NCI-H1105 (cell line): Measurements from ENCODE around the gene NAGS.
"Not testable (repeated sequence)": the region's sequence is repeated elsewhere in the genome, so short reads cannot be mapped to it uniquely, and the experiment has no call there.

Experiments used
- DNase-seq: peaks from one replicate; lab custom pipeline; 2025; lab: John Stamatoyannopoulos, UW

NAGS gene, protein sequence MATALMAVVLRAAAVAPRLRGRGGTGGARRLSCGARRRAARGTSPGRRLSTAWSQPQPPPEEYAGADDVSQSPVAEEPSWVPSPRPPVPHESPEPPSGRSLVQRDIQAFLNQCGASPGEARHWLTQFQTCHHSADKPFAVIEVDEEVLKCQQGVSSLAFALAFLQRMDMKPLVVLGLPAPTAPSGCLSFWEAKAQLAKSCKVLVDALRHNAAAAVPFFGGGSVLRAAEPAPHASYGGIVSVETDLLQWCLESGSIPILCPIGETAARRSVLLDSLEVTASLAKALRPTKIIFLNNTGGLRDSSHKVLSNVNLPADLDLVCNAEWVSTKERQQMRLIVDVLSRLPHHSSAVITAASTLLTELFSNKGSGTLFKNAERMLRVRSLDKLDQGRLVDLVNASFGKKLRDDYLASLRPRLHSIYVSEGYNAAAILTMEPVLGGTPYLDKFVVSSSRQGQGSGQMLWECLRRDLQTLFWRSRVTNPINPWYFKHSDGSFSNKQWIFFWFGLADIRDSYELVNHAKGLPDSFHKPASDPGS

GRCh38 chr17:44004077-44004760 is at the start of gene NAGS:
Gene NAGS, plus strand, starts transcription at chr17:44004622. Its CDS starts 42 bp downstream, at chr17:44004664.
- DNase-seq: no peak

- DNase-seq: no peak
Observed at GRCh38 chr17:43956222-43956621, 48.2 kb upstream of the NAGS start.

DNA sequence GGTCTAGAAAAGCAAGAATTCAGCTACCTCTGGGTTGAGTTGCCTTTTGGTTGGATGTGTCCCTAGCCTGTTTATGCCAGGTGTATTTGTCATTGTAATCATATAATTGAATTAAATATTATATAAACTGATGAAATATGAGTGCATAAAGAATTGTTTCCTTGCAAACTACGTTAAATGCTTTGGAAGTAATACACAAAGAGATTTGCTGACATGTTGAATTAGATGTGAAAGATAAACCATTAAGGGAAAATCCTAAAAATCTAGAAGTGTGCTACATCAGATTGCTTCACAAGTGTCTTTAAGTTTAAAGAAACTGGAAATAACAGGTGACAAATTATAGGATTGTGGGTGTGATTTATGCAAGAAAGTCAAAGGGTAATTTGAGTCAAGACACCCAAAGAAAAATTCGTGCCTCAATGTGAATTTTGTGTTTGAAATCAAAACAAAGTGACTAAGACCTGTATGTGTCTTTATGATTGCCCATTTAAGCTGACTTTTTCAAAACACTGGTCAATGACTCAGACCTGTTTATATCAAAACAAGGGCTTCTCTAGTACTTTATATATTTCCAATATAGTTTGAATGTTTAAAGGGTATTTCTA is 45.6 kb upstream of the NAGS start:
- DNase-seq: no peak

GRCh38 chr17:43961292-43961691 is 43.1 kb upstream of the NAGS start:
- DNase-seq: not testable (repeated sequence)

DNA sequence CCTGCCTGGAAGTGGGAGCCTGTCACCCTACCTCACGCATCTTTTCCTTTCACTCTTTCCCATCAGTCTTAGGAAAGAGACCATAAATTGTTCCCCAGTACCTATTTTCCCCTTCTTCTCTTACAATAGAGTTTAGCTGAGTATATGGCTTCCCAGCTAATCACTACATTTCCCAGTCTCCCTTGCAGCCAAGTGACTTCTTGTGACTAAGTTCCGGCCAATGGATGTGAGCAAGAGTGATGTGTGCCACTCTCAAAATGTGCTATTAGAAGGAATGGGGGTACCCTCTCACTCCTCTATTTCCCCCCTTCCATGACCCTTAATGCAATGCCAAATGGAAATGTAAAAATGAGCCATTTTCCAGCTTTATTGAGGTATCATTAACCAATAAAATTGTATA is 42.5 kb upstream of the NAGS start:
- no peak for DNase-seq

DNA sequence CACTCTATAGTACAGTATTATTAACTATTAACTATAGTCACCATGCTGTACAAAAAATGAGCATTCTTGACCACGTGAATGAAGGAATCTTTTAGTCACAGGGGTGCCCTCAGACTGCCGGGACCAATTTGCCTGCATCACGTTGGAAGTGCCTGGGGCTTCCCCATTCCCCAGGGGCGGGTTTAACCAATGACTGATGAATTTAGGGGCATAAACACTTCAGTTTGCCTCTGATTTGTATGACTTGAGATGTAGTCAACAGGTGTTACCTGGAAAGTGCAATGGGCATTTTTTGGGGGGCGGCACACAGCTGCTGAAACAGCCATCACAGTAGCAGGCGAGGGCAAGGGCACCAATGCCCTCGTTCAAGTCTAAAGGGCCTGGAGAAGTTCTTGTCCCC is 41.9 kb upstream of the NAGS start:
- no peak for DNase-seq

DNA sequence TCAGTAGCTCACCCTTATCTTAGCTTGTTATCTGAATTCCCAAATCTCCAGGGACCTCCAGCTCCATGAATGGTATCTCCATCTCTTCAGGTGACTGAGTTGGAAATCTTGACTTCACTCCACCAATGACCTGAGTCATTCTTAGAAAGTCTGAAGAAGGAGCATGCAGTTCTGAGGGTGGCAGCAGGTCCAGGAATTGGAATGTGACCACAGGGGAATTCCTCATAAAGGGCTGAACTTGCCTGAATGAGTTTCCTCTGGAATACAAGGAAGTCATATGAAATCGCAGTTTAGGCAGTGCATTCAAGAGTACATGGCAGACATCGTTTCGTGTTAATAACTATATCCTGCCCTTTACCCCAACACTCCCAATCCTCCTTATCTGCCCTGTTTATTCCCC is 38.1 kb upstream of the NAGS start:
- DNase-seq: no peak

DNA sequence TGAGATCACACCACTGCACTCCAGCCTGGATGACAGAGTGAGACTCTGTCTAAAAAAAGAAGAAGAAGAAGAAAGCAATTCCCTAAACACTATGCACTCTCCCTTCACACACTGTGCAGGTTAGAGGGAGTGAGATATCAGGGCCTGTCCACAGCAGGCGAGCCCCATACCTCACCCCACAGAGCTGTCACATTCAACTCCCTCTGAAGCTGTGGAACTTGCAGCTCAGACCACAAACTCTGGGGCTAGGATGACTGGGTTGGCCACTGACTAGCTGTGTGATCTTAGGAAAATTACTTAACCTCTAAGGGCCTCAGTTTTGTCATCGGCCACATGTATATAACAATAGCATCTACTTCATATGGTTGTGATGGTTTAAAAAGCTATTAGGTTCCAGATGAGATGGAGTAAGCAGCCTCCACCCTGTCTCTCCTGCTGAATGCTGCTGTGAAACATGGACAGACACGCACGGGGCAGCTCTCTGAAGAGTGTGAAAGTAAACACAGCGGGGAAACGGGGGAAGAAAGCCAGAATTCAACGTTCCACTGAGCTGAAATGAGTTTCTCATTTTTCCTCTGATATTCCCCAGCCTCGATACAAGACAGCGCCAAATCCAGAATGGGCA is 37.1 kb upstream of the NAGS start:
- no peak for DNase-seq

DNA sequence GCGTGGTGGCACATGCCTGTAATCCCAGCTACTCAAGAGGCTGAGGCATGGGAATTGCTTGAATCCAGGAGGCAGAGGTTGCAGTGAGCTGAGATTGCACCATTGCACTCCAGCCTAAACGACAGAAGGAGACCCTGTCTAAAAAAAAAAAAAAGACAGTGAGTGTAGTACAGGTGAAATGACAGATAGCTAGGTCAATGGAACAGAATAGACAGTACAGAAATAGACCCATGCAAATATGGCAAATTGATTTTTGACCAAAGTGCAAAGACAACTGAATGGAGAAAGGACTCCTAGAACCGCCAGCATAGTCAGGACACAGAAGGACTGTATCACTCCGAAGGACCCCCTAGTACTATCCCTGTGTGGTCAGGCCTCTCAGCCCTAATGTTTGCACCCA is 34.1 kb upstream of the NAGS start:
- no peak for DNase-seq

- DNase-seq: not testable (repeated sequence)
Observed at GRCh38 chr17:43971436-43971835, 33.0 kb upstream of the NAGS start.

GRCh38 chr17:43972444-43973212 is 31.8 kb upstream of the NAGS start:
- not testable (repeated sequence) for DNase-seq

DNA sequence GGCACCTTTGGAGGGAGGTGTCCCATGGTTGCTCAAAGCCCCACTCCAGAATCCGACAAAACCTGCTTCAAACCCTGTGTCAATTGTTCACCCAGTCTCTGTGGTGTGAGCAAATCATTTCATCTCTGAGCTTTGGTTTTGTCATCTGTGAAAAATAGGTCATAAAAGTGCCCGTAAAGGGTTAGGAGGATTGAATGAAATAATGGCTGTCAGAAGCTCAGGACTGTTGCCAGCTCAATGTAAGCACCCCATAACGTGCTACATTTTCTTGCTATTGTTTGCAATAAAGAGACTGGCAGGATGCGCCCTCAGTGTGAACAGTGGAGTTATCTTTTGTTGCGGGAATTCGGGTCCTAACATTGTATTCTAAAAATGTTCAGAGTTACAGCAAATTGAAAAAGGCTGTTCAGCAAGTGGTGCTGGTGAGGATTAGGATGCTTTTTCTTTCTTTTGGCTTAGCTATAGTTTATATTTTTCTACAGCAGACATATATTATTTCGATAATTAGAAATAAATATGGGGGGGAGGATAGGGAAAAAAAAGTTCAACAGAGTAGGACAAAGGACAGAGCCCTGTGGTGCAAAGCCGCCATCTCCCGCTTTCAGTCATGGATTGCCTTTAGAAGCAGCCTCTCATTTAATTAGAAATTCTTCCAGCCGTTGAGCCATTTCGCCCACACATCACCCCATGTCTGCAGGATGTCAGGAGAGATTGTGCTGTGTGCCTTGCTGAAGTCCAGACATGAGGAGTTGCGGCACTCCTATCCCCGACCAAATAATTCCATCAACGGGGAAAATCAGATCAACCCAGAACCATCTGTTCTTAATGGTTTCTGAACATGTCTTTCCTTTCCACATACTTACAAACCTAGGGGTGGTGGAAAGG is 29.8 kb upstream of the NAGS start:
- DNase-seq: no peak

DNA sequence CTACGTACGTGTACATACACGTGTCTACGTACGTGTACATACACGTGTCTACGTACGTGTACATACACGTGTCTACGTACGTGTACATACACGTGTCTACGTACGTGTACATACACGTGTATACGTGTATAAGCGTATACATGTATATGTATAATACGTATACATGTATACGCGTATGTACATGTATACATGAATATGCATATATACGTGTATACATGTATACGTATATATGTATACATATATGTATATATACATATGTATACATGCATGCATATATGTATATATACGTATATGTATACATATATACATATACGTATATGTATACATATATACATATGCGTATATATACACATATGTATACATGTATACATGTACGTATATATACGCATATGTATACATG is 28.5 kb upstream of the NAGS start:
- DNase-seq: no peak

DNA sequence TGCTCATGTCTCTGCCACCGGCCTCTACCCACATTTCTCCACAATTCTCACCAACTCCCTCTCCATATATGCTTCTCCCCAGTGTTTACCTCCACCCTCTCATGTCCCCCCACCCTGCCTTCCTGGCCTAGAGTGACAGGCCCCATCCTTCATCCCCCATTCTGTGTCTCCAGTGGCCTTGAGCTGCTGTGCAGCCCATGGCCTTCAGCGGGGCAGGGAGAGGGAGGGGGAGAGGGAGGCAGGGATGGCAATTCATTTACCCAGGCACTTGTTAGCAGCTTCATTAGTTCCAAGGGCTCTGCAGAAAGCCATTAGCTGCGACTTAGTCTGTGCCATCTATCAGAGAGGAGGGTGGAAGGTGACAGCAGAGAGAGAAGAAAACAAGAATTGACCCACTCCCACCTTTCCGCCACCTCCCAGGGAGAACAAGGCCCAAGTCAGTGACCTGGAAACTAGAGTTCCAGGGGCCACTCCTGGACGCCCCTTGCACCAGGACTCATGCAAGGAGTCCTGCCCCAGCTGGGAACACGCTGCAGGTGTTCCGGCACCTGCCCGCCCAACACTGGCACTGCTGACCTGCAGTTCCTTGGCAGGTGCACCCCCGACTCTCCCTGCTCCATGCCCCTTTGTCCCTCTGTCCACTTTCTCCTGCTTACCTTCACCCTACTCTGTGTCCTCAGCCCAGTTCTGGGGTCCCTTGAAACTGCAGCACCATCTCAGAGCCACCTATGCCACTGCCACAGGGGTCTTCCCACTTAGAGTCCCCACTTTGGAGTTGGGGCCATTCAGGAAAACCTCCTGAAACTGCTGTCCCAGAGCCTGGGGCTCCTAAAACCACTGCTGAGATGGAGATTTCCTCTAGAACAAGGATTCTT is 27.2 kb upstream of the NAGS start:
- no peak for DNase-seq

GRCh38 chr17:43978078-43978477 is 26.3 kb upstream of the NAGS start:
- no peak for DNase-seq

DNA sequence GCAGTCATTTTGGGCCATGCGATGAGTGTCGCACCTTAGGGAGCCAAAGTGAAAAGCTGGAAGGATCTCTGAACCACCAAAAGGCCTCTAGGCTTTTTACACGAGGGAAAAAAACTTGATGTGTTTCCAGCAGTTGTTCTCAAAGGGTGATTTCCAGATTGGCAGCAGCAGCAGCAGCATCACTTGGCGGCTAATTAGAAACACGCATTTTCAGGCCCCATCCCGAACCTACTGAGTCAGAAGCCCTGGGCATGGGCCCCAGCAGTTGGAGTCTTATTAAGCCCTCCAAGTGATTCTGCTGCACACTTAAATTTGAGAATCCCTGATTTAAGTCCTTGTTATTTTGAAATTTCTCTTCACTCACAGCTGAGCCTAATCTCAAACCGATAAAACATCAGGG is 25.4 kb upstream of the NAGS start:
- no peak for DNase-seq

GRCh38 chr17:43979671-43980070 is 24.8 kb upstream of the NAGS start:
- DNase-seq: no peak

DNA sequence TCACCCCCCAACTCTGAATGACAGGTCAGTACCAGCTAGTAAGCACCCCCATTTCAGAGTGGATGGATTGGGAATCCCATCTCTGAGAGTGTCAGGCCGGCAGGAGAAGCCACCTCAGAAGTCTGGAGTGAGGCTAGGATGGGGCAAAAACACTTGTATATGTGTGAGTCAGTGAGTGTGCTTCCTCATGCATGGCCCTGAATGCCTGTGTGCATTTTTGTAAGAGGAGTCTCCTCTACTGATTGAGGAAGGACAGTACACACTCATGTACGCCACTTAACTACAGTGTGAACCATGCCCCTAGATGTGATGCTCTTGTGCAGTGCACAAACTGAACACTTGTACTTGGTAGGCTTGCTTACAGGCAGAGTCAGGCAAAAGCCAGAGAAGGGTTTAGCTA is 22.3 kb upstream of the NAGS start:
- DNase-seq: no peak

DNA sequence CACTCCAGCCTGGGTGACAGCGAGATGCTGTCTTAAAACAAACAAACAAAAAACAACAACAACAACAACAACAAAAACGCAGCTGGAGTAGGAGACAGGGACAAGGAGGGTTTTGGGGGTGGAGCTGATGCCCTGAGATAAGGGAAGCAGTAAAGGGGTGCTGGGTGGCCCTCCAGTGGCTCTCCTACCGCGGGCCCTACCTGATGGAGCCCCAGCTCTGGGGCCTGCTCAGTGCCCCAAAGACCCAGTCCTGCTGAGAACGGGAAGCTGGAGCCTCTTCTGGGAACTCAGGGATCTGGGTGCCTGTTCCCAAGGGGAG is 21.3 kb upstream of the NAGS start:
- no peak for DNase-seq
